PC-3 (cell line): ENCODE results near the gene MAT1A. TPM values are rescaled to one million over a fixed set of nuclear protein-coding genes. Genes with fewer than 3 reads are reported as not detected.

Experiments used
- ATAC-seq: fragments of 200-7000 bp; cut with Tn5 transposase; 2 replicates; pipeline ENCODE4 v1.9.1; 2020; ENCODE audit warnings: mild to moderate bottlenecking, moderate library complexity
- BruUV-seq: library from RNA; stranded (reverse); fragments of 400-500 nt; replicated peaks from 2 replicates; lab custom pipeline; 2021; lab: Mats Ljungman, UMichigan
- CTCF ChIA-PET: fragments of 300-600 bp; sonication (Branson Sonifier 250); formaldehyde crosslinking; loops from one replicate; lab custom pipeline; 2022; ENCODE audit warnings: antibody characterized with exemption; lab: Charles Lee
- POLR2A ChIA-PET: fragments of 300-600 bp; sonication (Branson Sonifier 250); formaldehyde crosslinking; loops from one replicate; lab custom pipeline; 2022; ENCODE audit warnings: antibody characterized with exemption; ENCODE audit not compliant: unreplicated experiment; lab: Charles Lee
- DNase-seq: peaks from one replicate; pipeline ENCODE4 v3.0.0-alpha.2; 2015
- H2AFZ ChIP-seq: fragments of 300-600 bp; sonication (generic); 2 replicates; pipeline ENCODE4 v1.6.0; 2016; ENCODE audit warnings: antibody characterized with exemption, low read length
- H3F3A ChIP-seq: fragments of 300-600 bp; sonication (generic); one replicate; pipeline ENCODE4 v1.6.0; 2017; ENCODE audit warnings: antibody characterized with exemption, low read length, control low read depth, mild to moderate bottlenecking; ENCODE audit not compliant: unreplicated experiment
- H3K27ac ChIP-seq: fragments of 300-600 bp; sonication (generic); 2 replicates; pipeline ENCODE4 v1.5.1; 2016; ENCODE audit warnings: mild to moderate bottlenecking, low read length
- H3K27me3 ChIP-seq: fragments of 300-600 bp; sonication (generic); 2 replicates; pipeline ENCODE4 v1.6.1; 2016; ENCODE audit warnings: low read length, mixed read lengths
- H3K36me3 ChIP-seq: fragments of 300-600 bp; sonication (generic); 2 replicates; pipeline ENCODE4 v1.6.1; 2016; ENCODE audit warnings: low read depth, mixed run types, low read length, mixed read lengths
- H3K4me1 ChIP-seq: fragments of 300-600 bp; sonication (generic); 2 replicates; pipeline ENCODE4 v1.5.1; 2016; ENCODE audit warnings: low read length; ENCODE audit not compliant: insufficient read depth
- H3K4me2 ChIP-seq: fragments of 300-600 bp; sonication (generic); 2 replicates; pipeline ENCODE4 v1.6.0; 2016; ENCODE audit warnings: low read length
- H3K4me3 ChIP-seq: fragments of 300-600 bp; sonication (generic); 2 replicates; pipeline ENCODE4 v1.5.1; 2016; ENCODE audit warnings: mild to moderate bottlenecking, low read length, mixed read lengths
- H3K79me2 ChIP-seq: fragments of 300-600 bp; sonication (generic); 2 replicates; pipeline ENCODE4 v1.6.1; 2017; ENCODE audit warnings: low read length, mixed read lengths
- H3K9ac ChIP-seq: fragments of 300-600 bp; sonication (generic); 2 replicates; pipeline ENCODE4 v1.6.0; 2016; ENCODE audit warnings: mild to moderate bottlenecking, low read length
- H3K9me2 ChIP-seq: fragments of 300-600 bp; sonication (generic); replicated peaks from 2 replicates; pipeline ENCODE4 v1.6.1; 2016; ENCODE audit warnings: mixed run types, low read length, mixed read lengths
- H3K9me3 ChIP-seq: fragments of 300-600 bp; sonication (generic); 2 replicates; pipeline ENCODE4 v1.6.1; 2016; ENCODE audit warnings: low read length, mixed read lengths
- H4K20me1 ChIP-seq: fragments of 300-600 bp; sonication (generic); 2 replicates; pipeline ENCODE4 v1.6.1; 2016; ENCODE audit warnings: low read length, mixed read lengths
- CTCF ChIP-seq: fragments of 300-600 bp; sonication (generic); conservative IDR thresholded peaks from 2 replicates; pipeline ENCODE4 v1.5.1; 2017; ENCODE audit warnings: antibody characterized with exemption, low read depth, mild to moderate bottlenecking, low read length
- EZH2 ChIP-seq: fragments of 300-600 bp; sonication (generic); IDR thresholded peaks from one replicate; pipeline ENCODE4 v1.6.1; 2017; ENCODE audit warnings: antibody characterized with exemption, mild to moderate bottlenecking, low read length; ENCODE audit not compliant: unreplicated experiment
- EZH2phosphoT487 ChIP-seq: fragments of 300-600 bp; sonication (generic); IDR thresholded peaks from 2 replicates; pipeline ENCODE4 v1.6.1; 2018; ENCODE audit warnings: mild to moderate bottlenecking, antibody characterized with exemption, low read length, borderline replicate concordance
- intact Hi-C: fragments of 100-400 bp; cut with micrococcal nuclease; formaldehyde crosslinking; loops from 2 replicates; pipeline ENCODE4 v1.9.0; 2023
- total RNA-seq: library from RNA; depleted of rRNA; stranded (reverse); fragments of >200 nt; gene quantifications from 2 replicates; pipeline ENCODE4 v1.2.3, GENCODE V29; 2014

The MAT1A gene
- total RNA-seq, 1 experiment from 2014 or later, result not detected

GRCh38 chr10:80280071-80280800 is 9.2 kb downstream of the MAT1A start:
- H4K20me1 ChIP-seq, result no peaks in the 10 kb centered on the region
- no peaks in the 10 kb centered on the region for H3K27me3 ChIP-seq
- no peak overlapping the region for H3K4me2 ChIP-seq
- H3K9me3 ChIP-seq, result no peaks in the 10 kb centered on the region
- no peaks in the 10 kb centered on the region for H3F3A ChIP-seq
- H3K79me2 ChIP-seq, result no peaks in the 10 kb centered on the region
- no TSS peak for BruUV-seq
- H3K4me3 ChIP-seq, result no peak overlapping the region
- DNase-seq, result no peak
- ChIA-PET POLR2A (no interaction called here), CTCF (no interaction called here)
- H3K9me2 ChIP-seq, result no peaks in the 10 kb centered on the region
- TF ChIP-seq EZH2phosphoT487, result no peak
- no peak for TF ChIP-seq CTCF
- TF ChIP-seq EZH2, result no peak
- H3K27ac ChIP-seq, result no peak overlapping the region
- no peaks in the 10 kb centered on the region for H3K36me3 ChIP-seq
- H3K4me1 ChIP-seq, result no peaks in the 10 kb centered on the region
- H3K9ac ChIP-seq, result no peak overlapping the region
- H2AFZ ChIP-seq, result no peak overlapping the region
- intact Hi-C loops, result no loop called here
- no peak for ATAC-seq

- DNase-seq (no peak), ATAC-seq (no peak)
- H3K4me3 ChIP-seq, result no peak overlapping the region
- H3K4me2 ChIP-seq, result no peak overlapping the region
- intact Hi-C loops, result no loop called here
- H3K9me3 ChIP-seq, result no peaks in the 10 kb centered on the region
- H3K27ac ChIP-seq, result no peak overlapping the region
- H4K20me1 ChIP-seq, result no peaks in the 10 kb centered on the region
- POLR2A ChIA-PET, result no interaction called here
- no peaks in the 10 kb centered on the region for H3K9me2 ChIP-seq
- H3K4me1 ChIP-seq, result no peaks in the 10 kb centered on the region
- no peaks in the 10 kb centered on the region for H3K36me3 ChIP-seq
- BruUV-seq, result no TSS peak
- no peak overlapping the region for H2AFZ ChIP-seq
- CTCF ChIA-PET, result no interaction called here
- no peak overlapping the region for H3K9ac ChIP-seq
- H3K79me2 ChIP-seq, result no peaks in the 10 kb centered on the region
- no peaks in the 10 kb centered on the region for H3K27me3 ChIP-seq
- TF ChIP-seq EZH2phosphoT487 (no peak), CTCF (no peak), EZH2 (no peak)
- no peaks in the 10 kb centered on the region for H3F3A ChIP-seq
These were observed 10.3 kb downstream of the MAT1A start for GRCh38 chr10:80279146-80279545.

GRCh38 chr10:80278480-80278879 is 11.0 kb downstream of the MAT1A start:
- TF ChIP-seq CTCF, result no peak
- TF ChIP-seq EZH2phosphoT487, result no peak
- TF ChIP-seq EZH2, result no peak
- Histone ChIP-seq H3F3A (no peaks in the 10 kb centered on the region), H3K4me1 (no peaks in the 10 kb centered on the region), H3K4me2 (no peak overlapping the region), H3K27ac (no peak overlapping the region), H3K4me3 (no peak overlapping the region), H3K79me2 (no peaks in the 10 kb centered on the region), H3K9ac (no peak overlapping the region), H3K9me2 (no peaks in the 10 kb centered on the region), H4K20me1 (no peaks in the 10 kb centered on the region), H3K36me3 (no peaks in the 10 kb centered on the region), H2AFZ (no peak overlapping the region), H3K27me3 (no peaks in the 10 kb centered on the region), H3K9me3 (no peaks in the 10 kb centered on the region)
- DNase-seq, result no peak
- BruUV-seq, result no TSS peak
- CTCF ChIA-PET, result no interaction called here
- POLR2A ChIA-PET, result no interaction called here
- ATAC-seq, result no peak
- intact Hi-C loops, result no loop called here
